ENCODE results near the gene DEAF1.
A peak's percentile ranks its signal among the peaks of the same experiment; 100 is the strongest.

The DEAF1 gene

DNA sequence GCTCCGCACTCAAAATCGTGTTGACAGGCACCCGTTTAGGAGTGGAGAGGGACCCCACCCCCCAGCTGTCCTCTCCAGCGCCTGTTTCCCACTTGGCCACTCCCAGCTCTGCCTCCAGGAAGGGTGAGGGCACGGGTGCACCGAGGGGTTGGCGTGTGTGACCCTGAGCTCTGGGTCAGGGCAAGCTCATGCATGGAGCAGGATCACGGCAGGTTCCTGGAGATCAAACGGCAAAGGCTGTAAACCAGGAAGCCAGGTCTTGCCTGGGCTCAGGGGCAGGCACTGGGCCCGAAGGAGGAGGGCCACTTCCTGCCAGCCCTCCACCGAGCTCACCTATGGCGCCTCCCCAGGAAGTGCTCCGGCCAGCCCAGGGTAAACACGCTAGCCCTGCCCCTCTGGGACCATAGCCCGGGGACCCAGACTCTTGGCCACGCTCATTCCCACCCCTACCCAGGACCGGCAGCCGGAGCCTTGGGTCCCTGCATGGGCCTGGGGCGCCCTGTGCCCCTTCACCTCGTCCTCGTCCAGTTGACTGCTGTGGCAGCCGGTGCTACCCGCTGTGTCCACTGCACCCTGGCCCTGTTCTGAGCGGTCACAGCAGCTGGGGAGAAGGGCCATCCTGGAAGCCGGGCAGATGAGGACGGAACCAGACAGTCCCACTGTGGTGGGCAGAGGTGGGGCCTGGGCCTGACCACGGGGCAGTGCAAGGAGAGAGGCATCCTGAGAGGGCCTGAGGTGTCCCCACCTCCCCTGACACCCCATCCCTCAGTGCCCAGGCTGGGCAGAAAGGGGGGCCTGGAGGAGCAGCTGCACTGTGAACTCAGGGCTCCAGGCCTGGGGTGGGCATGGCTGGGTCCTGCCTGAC lies 10.0 kb upstream of the DEAF1 start:
- in situ Hi-C loops (cut with HindIII; ENCODE audit: low pct_ligation_motif_present, low pct_unique_long_range_greater_than_20kb, low sequenced_read_pairs) = no loop called here
- DNase-seq = no peak

- in situ Hi-C loops (cut with HindIII; ENCODE audit: low pct_ligation_motif_present, low pct_unique_long_range_greater_than_20kb, low sequenced_read_pairs) = no loop called here
- DNase-seq = no peak
Measured at GRCh38 chr11:704228-704674, 9.2 kb upstream of the DEAF1 start.

DNA sequence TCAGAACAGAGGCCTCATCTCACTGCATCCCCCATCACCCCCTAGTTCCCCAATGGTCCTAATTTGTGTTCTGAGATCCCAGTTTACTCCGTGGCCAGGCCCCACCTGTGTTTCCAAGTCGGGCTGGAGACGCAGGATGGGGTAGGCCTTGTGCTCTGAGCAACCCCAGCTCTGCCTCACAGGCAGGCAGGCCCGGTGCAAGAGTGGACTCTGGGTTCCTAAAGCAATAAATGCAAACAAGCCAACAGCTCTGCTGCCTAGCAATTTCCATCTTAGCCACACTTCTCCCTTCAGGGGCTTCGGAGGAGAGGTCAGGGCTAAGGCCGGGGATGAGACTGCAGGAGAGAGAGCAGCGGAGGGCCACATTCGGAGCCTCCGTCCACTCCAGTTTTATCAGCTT lies 8.5 kb upstream of the DEAF1 start:
- no peak for DNase-seq
- in situ Hi-C loops (cut with HindIII; ENCODE audit: low pct_ligation_motif_present, low pct_unique_long_range_greater_than_20kb, low sequenced_read_pairs) = no loop called here

DNA sequence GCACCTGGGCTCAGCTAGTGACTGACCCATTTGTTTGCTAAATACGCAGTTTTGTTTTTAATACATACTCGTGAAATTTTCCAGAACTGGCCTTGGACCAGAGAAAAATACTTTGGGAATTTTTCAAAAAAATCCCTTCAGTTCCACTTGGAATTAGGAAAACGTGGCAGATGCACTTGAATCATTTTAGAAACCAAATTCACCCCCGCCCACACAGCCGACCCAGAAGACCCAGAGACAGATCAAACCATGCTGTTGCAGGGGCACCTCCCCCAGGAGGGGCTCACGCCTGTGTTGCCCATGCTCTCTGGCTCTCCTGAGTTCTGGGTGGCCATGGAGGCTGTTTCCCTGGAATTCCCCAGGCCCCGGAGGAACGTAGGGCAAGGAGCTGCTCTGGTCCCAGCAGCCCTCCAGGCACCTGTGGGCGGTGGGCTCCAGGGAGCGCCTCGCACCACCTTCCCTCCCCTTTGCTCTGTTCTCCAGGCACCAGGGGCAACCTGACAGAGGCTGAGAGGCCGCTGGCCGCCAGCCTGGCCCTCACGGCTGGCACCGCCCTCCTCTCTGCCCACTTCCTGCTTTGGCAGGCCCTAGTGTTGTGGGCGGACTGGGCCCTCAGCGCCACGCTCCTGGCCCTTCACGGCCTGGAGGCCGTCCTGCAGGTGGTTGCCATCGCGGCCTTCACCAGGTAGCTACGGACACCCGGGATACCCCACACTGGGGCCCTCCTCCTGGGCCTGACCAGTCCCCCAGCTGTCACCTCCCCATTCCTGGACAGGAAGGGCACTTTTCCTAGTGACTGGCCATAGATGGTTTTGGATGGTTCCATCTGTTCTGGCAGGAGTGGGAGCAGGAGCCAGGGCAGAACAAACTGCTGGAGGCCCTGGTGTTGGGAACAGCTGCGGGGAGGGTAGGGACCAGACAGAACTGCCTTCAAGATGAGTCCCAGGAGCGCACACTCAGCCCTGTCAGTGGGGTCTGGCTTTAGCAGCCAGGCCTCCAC lies 7.7 kb upstream of the DEAF1 start:
- in situ Hi-C loops (cut with HindIII; ENCODE audit: low pct_ligation_motif_present, low pct_unique_long_range_greater_than_20kb, low sequenced_read_pairs) = no loop called here
- peak; percentile 68 for DNase-seq

DNA sequence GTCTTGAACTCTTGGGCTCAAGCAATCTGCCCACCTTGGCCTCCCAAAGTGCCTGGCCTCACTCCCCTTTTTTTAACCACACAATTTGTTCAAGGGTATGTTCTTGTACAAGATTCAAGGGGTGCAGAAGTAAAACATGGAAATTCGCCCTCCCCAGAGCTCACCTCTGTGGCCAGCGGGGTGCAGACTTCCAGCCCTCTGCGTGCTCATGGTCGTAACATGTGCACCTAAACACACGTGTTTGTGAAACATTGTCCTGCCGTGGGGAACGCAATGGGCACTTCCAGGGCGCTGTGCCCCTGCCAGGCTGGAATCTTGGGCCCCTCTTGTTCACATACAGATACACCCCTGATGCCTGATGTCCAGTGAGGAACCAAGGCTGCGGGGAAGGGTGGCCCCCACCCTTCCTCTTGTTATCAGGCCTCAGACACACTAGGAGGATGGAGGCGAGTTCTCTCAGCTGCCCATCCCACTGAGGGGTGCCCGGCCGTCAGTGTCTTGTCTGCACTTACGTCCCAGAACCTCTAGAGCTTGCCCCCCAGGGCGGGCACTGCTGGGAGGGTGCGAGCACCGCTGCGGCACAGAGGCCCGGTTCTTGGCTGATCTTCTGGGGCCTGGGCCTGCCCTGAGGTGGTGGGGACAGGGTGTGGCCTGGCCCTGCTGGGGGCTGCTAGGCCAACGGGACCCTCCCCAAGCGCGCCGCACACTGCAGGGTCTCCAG lies 6.9 kb upstream of the DEAF1 start:
- in situ Hi-C loops (cut with HindIII; ENCODE audit: low pct_ligation_motif_present, low pct_unique_long_range_greater_than_20kb, low sequenced_read_pairs) = no loop called here
- no peak for DNase-seq

- DNase-seq = no peak
- in situ Hi-C loops (cut with HindIII; ENCODE audit: low pct_ligation_motif_present, low pct_unique_long_range_greater_than_20kb, low sequenced_read_pairs) = no loop called here
Measured at GRCh38 chr11:699753-700152, 4.7 kb upstream of the DEAF1 start.

GRCh38 chr11:699116-699508 lies 4.1 kb upstream of the DEAF1 start:
- no peak for DNase-seq
- in situ Hi-C loops (cut with HindIII; ENCODE audit: low pct_ligation_motif_present, low pct_unique_long_range_greater_than_20kb, low sequenced_read_pairs) = no loop called here

- DNase-seq = no peak
- in situ Hi-C loops (cut with HindIII; ENCODE audit: low pct_ligation_motif_present, low pct_unique_long_range_greater_than_20kb, low sequenced_read_pairs) = no loop called here
Measured at GRCh38 chr11:698493-699115, 3.6 kb upstream of the DEAF1 start.

GRCh38 chr11:697811-698311 lies 2.8 kb upstream of the DEAF1 start:
- DNase-seq = peak; percentile 65
- in situ Hi-C loops (cut with HindIII; ENCODE audit: low pct_ligation_motif_present, low pct_unique_long_range_greater_than_20kb, low sequenced_read_pairs) = no loop called here

- peak; percentile 78 for DNase-seq
- in situ Hi-C loops (cut with HindIII; ENCODE audit: low pct_ligation_motif_present, low pct_unique_long_range_greater_than_20kb, low sequenced_read_pairs) = no loop called here
Measured at GRCh38 chr11:696955-697491, 2.0 kb upstream of the DEAF1 start.

DNA sequence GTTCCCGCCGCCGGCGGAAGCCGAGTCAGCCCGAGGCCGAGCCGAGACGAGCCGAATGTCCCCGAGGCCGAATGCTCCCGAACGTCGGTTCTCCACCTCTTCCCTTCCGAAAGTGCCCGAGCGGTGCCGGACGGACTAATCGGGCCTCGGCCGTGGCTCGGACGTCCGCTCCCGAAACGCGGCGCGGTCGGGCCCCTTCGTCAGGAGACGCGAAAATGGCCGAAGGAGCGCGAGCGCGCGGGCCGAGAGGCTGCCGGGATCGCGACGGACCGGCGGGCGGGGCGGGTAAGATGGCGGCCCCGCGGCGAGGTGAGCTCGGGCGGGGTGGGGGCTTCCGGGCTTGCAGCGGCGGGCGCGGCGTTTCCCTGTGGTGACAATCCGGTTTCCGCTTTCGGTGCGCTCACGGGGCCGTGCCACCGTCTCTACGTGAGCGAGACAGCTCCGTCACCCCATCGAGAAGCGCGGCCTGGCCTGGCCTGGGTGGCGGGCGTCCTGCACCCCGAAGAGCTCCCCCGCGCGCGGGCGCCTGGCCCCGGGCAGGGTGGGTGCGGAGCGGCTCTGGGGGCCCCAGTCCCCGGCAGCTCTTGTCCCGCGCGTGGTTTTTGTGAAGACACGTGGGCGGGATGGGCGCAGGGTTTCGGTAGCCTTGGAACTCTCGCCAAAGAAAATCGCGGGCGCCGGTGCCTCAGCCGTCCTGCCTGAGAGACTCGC lies 671 bp upstream of the DEAF1 start, which contains the start of gene TMEM80:
TSS of gene TMEM80 (plus strand) at position 279 of the 711 bp plus-strand sequence. CDS start at position 291, 12 bp downstream.
- DNase-seq = peak; percentile 96
- in situ Hi-C loops (cut with HindIII; ENCODE audit: low pct_ligation_motif_present, low pct_unique_long_range_greater_than_20kb, low sequenced_read_pairs) = no loop called here

GRCh38 chr11:695288-695537 lies 191 bp upstream of the DEAF1 start:
- no peak for DNase-seq
- in situ Hi-C loops (cut with HindIII; ENCODE audit: low pct_ligation_motif_present, low pct_unique_long_range_greater_than_20kb, low sequenced_read_pairs) = no loop called here

- no peak for DNase-seq
- in situ Hi-C loops (cut with HindIII; ENCODE audit: low pct_ligation_motif_present, low pct_unique_long_range_greater_than_20kb, low sequenced_read_pairs) = no loop called here
Measured at GRCh38 chr11:693887-694562, 997 bp downstream of the DEAF1 start.

DNA sequence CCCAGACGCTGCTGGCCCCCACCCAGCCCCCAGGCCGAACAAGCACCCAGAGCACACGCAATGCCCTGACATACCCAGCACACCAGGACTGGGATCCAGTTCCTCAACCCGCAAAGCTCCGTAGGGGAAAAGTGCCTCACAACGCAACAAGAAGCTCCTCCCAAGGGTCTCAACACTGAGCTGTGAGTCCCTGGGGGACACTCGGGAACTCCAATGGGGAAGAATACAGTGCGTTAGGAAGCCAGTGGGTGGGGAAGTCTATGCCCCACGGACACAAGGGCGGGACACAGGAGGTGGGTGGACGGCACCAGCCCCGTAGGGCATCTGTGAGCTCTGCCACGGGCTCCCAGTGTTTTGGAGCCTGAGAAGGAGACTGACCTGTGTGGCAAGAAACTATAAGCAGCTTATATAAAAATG lies 1.6 kb downstream of the DEAF1 start:
- no peak for DNase-seq
- in situ Hi-C loops (cut with HindIII; ENCODE audit: low pct_ligation_motif_present, low pct_unique_long_range_greater_than_20kb, low sequenced_read_pairs) = no loop called here

- in situ Hi-C loops (cut with HindIII; ENCODE audit: low pct_ligation_motif_present, low pct_unique_long_range_greater_than_20kb, low sequenced_read_pairs) = no loop called here
- no peak for DNase-seq
Measured at GRCh38 chr11:692824-693414, 2.1 kb downstream of the DEAF1 start.

DNA sequence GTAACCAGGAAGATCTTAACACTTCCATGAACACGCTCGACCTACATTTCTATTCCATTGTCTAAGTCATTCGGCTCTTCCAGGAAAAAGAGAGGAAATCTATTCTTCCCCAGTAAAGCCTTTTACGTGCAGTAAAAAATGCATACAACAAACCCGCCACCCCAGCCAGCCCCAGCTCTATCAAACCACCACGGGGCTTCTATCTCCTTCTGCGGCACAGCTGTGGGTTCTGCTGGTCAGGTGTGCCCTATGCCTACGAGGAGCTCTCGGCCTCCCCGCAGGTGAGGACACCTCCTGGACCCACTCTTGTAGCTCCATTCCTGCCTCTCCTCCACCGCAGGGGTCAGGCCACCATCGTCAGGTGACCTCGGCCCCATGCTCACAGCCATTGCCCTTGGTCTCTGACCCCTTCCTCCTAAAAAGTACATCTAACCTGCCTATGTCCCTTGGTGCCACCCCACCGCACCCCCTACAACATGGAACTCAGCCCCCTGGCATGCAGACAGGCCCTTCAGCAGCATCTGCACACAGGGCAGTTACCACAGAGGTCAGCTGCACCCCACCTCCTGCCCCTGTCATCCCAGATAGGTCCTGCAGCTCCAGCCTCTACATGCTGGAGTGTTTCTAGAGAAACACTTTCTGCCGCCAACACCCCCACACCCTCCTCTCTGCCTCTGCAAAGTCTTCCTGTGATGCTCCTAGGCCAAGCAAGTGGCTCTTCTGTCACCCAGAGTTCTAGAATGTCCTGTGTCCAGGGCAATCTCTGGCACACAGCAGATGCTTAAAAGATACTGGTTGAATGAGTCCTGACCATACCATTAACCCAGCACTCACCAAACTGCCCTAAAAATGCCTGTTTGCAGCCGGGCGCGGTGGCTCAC lies 3.1 kb downstream of the DEAF1 start:
- in situ Hi-C loops (cut with HindIII; ENCODE audit: low pct_ligation_motif_present, low pct_unique_long_range_greater_than_20kb, low sequenced_read_pairs) = no loop called here
- no peak for DNase-seq

Data from ACHN (cell line).